Measurements from ENCODE around the gene HMCN1.
"Not testable (repeated sequence)": the region's sequence is repeated elsewhere in the genome, so short reads cannot be mapped to it uniquely, and the experiment has no call there.

The HMCN1 gene

GRCh38 chr1:186211583-186211982, 477.4 kb downstream of the HMCN1 start:
- peaks cover 0 to 14% of the 10 kb centered on the region in 2 donors for H3K27me3 Mint-ChIP-seq
- not testable (repeated sequence) for H3K9me3 Mint-ChIP-seq; H3K4me3 Mint-ChIP-seq; DNase-seq; H3K36me3 Mint-ChIP-seq (ENCODE audit: insufficient read depth); ATAC-seq (replicated peaks); H3K27ac Mint-ChIP-seq; H3K4me1 Mint-ChIP-seq (ENCODE audit: low read depth in 2 of 2)

- Mint-ChIP-seq H3K4me1 (ENCODE audit: low read depth in 2 of 2) (no peaks in the 10 kb centered on the region), H3K27me3 (peaks cover 0 to 14% of the 10 kb centered on the region in 2 donors), H3K4me3 (no peak overlapping the region), H3K36me3 (ENCODE audit: insufficient read depth) (no peaks in the 10 kb centered on the region), H3K27ac (no peak overlapping the region), H3K9me3 (peaks cover 0 to 1% of the 10 kb centered on the region in 2 donors)
- no peak for DNase-seq
- ATAC-seq (replicated peaks), result no peak
Measured at GRCh38 chr1:186212568-186213224, 478.5 kb downstream of the HMCN1 start.

- peaks cover 0 to 14% of the 10 kb centered on the region in 2 donors for H3K27me3 Mint-ChIP-seq
- ATAC-seq (replicated peaks), result no peak
Measured at GRCh38 chr1:186213225-186213607, 479.0 kb downstream of the HMCN1 start.

GRCh38 chr1:186214791-186215190, 480.6 kb downstream of the HMCN1 start:
- Mint-ChIP-seq H3K36me3 (ENCODE audit: insufficient read depth) (no peaks in the 10 kb centered on the region), H3K9me3 (no peaks in the 10 kb centered on the region), H3K4me3 (no peak overlapping the region), H3K4me1 (ENCODE audit: low read depth in 2 of 2) (no peaks in the 10 kb centered on the region), H3K27ac (no peak overlapping the region), H3K27me3 (peaks cover 0 to 14% of the 10 kb centered on the region in 2 donors)
- DNase-seq, result no peak
- no peak for ATAC-seq (replicated peaks)

More at GRCh38 chr1:186213225-186213607, 479.0 kb downstream of the HMCN1 start:
- no peaks in the 10 kb centered on the region for H3K4me1 Mint-ChIP-seq (ENCODE audit: low read depth in 2 of 2)
- no peaks in the 10 kb centered on the region for H3K36me3 Mint-ChIP-seq (ENCODE audit: insufficient read depth)
- H3K27ac Mint-ChIP-seq, result no peak overlapping the region
- no peak overlapping the region for H3K4me3 Mint-ChIP-seq
- DNase-seq, result no peak
- peaks cover 0 to 1% of the 10 kb centered on the region in 2 donors for H3K9me3 Mint-ChIP-seq

GRCh38 chr1:186215636-186216035, 481.4 kb downstream of the HMCN1 start:
- H3K27ac Mint-ChIP-seq, result no peak overlapping the region
- no peak for ATAC-seq (replicated peaks)
- no peaks in the 10 kb centered on the region for H3K36me3 Mint-ChIP-seq (ENCODE audit: insufficient read depth)

GRCh38 chr1:186218654-186219352, 484.6 kb downstream of the HMCN1 start:
- H3K27ac Mint-ChIP-seq, result no peak overlapping the region
- no peaks in the 10 kb centered on the region for H3K36me3 Mint-ChIP-seq (ENCODE audit: insufficient read depth)
- no peak overlapping the region for H3K4me3 Mint-ChIP-seq
- no peaks in the 10 kb centered on the region for H3K4me1 Mint-ChIP-seq (ENCODE audit: low read depth in 2 of 2)
- peaks cover 0 to 3% of the 10 kb centered on the region in 2 donors for H3K9me3 Mint-ChIP-seq
- ATAC-seq (replicated peaks) (no peak), DNase-seq (no peak)
- H3K27me3 Mint-ChIP-seq, result peaks cover 14 to 17% of the 10 kb centered on the region in 2 donors

More at GRCh38 chr1:186215636-186216035, 481.4 kb downstream of the HMCN1 start:
- Mint-ChIP-seq H3K4me3 (no peak overlapping the region), H3K4me1 (ENCODE audit: low read depth in 2 of 2) (no peaks in the 10 kb centered on the region), H3K9me3 (peaks cover 0 to under 1% of the 10 kb centered on the region in 2 donors), H3K27me3 (peaks cover 1 to 14% of the 10 kb centered on the region in 2 donors)
- no peak for DNase-seq

- Mint-ChIP-seq H3K4me1 (ENCODE audit: low read depth in 2 of 2) (no peaks in the 10 kb centered on the region), H3K27me3 (peaks cover 5 to 14% of the 10 kb centered on the region in 2 donors), H3K36me3 (ENCODE audit: insufficient read depth) (no peaks in the 10 kb centered on the region), H3K9me3 (peaks cover 0 to 3% of the 10 kb centered on the region in 2 donors), H3K27ac (no peak overlapping the region), H3K4me3 (no peak overlapping the region)
- ATAC-seq (replicated peaks) (no peak), DNase-seq (no peak)
Measured at GRCh38 chr1:186220067-186220466, 485.9 kb downstream of the HMCN1 start.

GRCh38 chr1:186220911-186221310, 486.7 kb downstream of the HMCN1 start:
- ATAC-seq (replicated peaks), result no peak
- Mint-ChIP-seq H3K27me3 (peaks cover 5 to 14% of the 10 kb centered on the region in 2 donors), H3K9me3 (peaks cover 0 to 3% of the 10 kb centered on the region in 2 donors), H3K4me3 (no peak overlapping the region), H3K36me3 (ENCODE audit: insufficient read depth) (peaks cover 4% of the 10 kb centered on the region), H3K27ac (no peak overlapping the region), H3K4me1 (ENCODE audit: low read depth in 2 of 2) (no peaks in the 10 kb centered on the region)
- DNase-seq, result no peak

GRCh38 chr1:186225096-186225495, 490.9 kb downstream of the HMCN1 start:
- Mint-ChIP-seq H3K4me3 (no peak overlapping the region), H3K4me1 (ENCODE audit: low read depth in 2 of 2) (no peaks in the 10 kb centered on the region), H3K9me3 (peaks cover 0 to 3% of the 10 kb centered on the region in 2 donors), H3K27ac (no peak overlapping the region), H3K27me3 (peaks cover 5 to 19% of the 10 kb centered on the region in 2 donors), H3K36me3 (ENCODE audit: insufficient read depth) (peaks cover 4% of the 10 kb centered on the region)
- ATAC-seq (replicated peaks) (no peak), DNase-seq (no peak)

- Mint-ChIP-seq H3K27ac (no peak overlapping the region), H3K36me3 (ENCODE audit: insufficient read depth) (peaks cover 4% of the 10 kb centered on the region), H3K27me3 (peaks cover 0 to 11% of the 10 kb centered on the region in 2 donors), H3K4me3 (no peak overlapping the region), H3K9me3 (no peaks in the 10 kb centered on the region), H3K4me1 (ENCODE audit: low read depth in 2 of 2) (no peaks in the 10 kb centered on the region)
- ATAC-seq (replicated peaks), result no peak
- DNase-seq, result no peak
Measured at GRCh38 chr1:186228749-186229148, 494.6 kb downstream of the HMCN1 start.

- DNase-seq (no peak), ATAC-seq (replicated peaks) (no peak)
- H3K4me3 Mint-ChIP-seq, result no peak overlapping the region
- no peaks in the 10 kb centered on the region for H3K36me3 Mint-ChIP-seq (ENCODE audit: insufficient read depth)
- no peak overlapping the region for H3K27ac Mint-ChIP-seq
- H3K4me1 Mint-ChIP-seq (ENCODE audit: low read depth in 2 of 2), result no peaks in the 10 kb centered on the region
- peaks cover 16 to 17% of the 10 kb centered on the region in 2 donors for H3K27me3 Mint-ChIP-seq
- H3K9me3 Mint-ChIP-seq, result no peaks in the 10 kb centered on the region
Measured at GRCh38 chr1:186231861-186232436, 497.8 kb downstream of the HMCN1 start.

GRCh38 chr1:186234976-186235686, 500.9 kb downstream of the HMCN1 start:
- Mint-ChIP-seq H3K4me1 (ENCODE audit: low read depth in 2 of 2) (no peaks in the 10 kb centered on the region), H3K27me3 (peaks cover 12 to 18% of the 10 kb centered on the region in 2 donors), H3K27ac (no peak overlapping the region), H3K9me3 (no peaks in the 10 kb centered on the region), H3K36me3 (ENCODE audit: insufficient read depth) (no peaks in the 10 kb centered on the region), H3K4me3 (no peak overlapping the region)
- DNase-seq (no peak), ATAC-seq (replicated peaks) (no peak)

GRCh38 chr1:186235696-186236095, 501.5 kb downstream of the HMCN1 start:
- H3K36me3 Mint-ChIP-seq (ENCODE audit: insufficient read depth), result no peaks in the 10 kb centered on the region

More at GRCh38 chr1:186235696-186236095, 501.5 kb downstream of the HMCN1 start:
- Mint-ChIP-seq H3K27ac (no peak overlapping the region), H3K4me3 (no peak overlapping the region), H3K4me1 (ENCODE audit: low read depth in 2 of 2) (no peaks in the 10 kb centered on the region), H3K27me3 (peaks cover 12 to 18% of the 10 kb centered on the region in 2 donors), H3K9me3 (no peaks in the 10 kb centered on the region)
- DNase-seq (no peak), ATAC-seq (replicated peaks) (no peak)
